Uterus (tissue), 4 donors: Measurements from ENCODE around the gene UCHL3. TPM values are rescaled to one million over a fixed set of nuclear protein-coding genes. Genes with fewer than 3 reads are reported as not detected.

Source experiments
- DNase-seq, 2 donors: peaks; one replicate each; pipeline ENCODE4 v3.0.0-alpha.2; 2019 to 2020
- H3K27ac ChIP-seq, 2 donors: fragments of 200-600 bp; sonication (generic); 1 replicate in 1 of 2; 2 replicates in 1 of 2; pipeline ENCODE4 v1.5.1; 2016 to 2018
- H3K27me3 ChIP-seq, 2 donors: fragments of 200-600 bp; sonication (generic); one replicate each; pipeline ENCODE4 v1.5.1; 2018 to 2019; ENCODE audit warnings: control low read depth in 1 of 2
- H3K36me3 ChIP-seq, 2 donors: fragments of 200-600 bp; sonication (generic); one replicate each; pipeline ENCODE4 v1.5.1; 2019; ENCODE audit warnings: control low read depth in 1 of 2
- H3K4me1 ChIP-seq, 2 donors: fragments of 200-600 bp; sonication (generic); one replicate each; pipeline ENCODE4 v1.5.1; 2018 to 2019; ENCODE audit warnings: control low read depth in 1 of 2
- H3K4me3 ChIP-seq, 2 donors: fragments of 200-600 bp; sonication (generic); 1 replicate in 1 of 2; 2 replicates in 1 of 2; pipeline ENCODE4 v1.5.1; 2018 to 2019; ENCODE audit warnings: mild to moderate bottlenecking in 1 of 2
- H3K9me3 ChIP-seq, 2 donors: fragments of 200-600 bp; sonication (generic); one replicate each; pipeline ENCODE4 v1.5.1; 2019; ENCODE audit warnings: control low read depth in 1 of 2
- CTCF ChIP-seq, 4 experiments: fragments of 200-600 bp in 2 of 4; fragments of 450-650 bp in 2 of 4; sonication (generic) in 2 of 4; IDR thresholded peaks; one replicate each; pipeline ENCODE4 v1.5.1; 2016 to 2019; ENCODE audit warnings: antibody characterized with exemption in 4 of 4, mild to moderate bottlenecking in 2 of 4, moderate library complexity in 1 of 4
- POLR2A ChIP-seq, 2 donors: fragments of 450-650 bp; IDR thresholded peaks; one replicate each; pipeline ENCODE4 v1.6.1; 2016; ENCODE audit warnings: antibody characterized with exemption in 2 of 2, mild to moderate bottlenecking in 1 of 2, moderate library complexity in 1 of 2
- intact Hi-C: fragments of 100-400 bp; cut with DNase I; formaldehyde crosslinking; loops from one replicate; pipeline ENCODE4 v1.15.1; 2023; ENCODE audit warnings: low total_unique reads
- total RNA-seq, 4 donors: library from RNA; depleted of rRNA in 3 of 4; stranded (reverse); fragments of >200 nt in 3 of 4; gene quantifications; one replicate each; pipeline versions ENCODE4 v1.1.0 to v1.2.4, GENCODE V29; 2014 to 2023
- donor health status: DM: yes; HTN: yes; CAD: no.

The UCHL3 gene
- total RNA-seq, 4 donors from 2014 or later, result 12.7 to 19.6 (median 17.7) TPM

DNA sequence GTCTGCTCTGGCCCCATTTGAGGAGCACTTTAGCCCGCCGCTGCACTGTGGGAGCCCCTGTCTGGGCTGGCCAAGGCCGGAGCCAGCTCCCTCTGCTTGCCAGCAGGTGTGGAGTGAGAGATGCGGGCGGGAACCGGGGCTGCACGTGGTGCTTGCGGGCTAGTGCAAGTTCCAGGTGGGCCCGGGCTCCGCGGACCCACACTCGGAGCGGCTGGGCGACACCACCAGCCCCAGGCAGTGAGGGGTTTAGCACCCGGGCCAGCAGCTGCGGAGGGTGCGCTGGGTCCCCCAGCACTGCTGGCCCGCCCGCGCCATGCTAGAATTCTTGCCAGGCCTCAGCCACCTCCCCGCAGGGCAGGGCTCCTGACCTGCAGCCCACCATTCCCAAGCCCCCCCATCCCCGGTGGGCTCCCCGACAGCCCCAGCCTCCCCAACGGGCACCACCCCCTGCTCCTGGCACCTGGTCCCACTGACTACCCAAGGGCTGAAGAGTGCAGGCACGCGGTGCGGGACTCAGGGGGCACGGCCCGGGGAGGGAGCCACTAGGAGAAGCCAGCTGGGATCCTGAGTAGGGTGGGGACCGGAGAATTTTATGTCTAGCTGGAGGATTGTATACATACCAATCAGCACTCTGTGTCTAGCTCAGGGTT lies 31.0 kb upstream of the UCHL3 start:
- H3K4me1 ChIP-seq, result no peaks in the 10 kb centered on the region
- no peak for TF ChIP-seq CTCF (IDR thresholded peaks at IDR 0.05)
- no peak for TF ChIP-seq POLR2A (IDR thresholded peaks at IDR 0.05)
- H3K27ac ChIP-seq, result no peak overlapping the region
- H3K9me3 ChIP-seq, result no peaks in the 10 kb centered on the region
- H3K36me3 ChIP-seq, result no peaks in the 10 kb centered on the region
- no peak for DNase-seq
- no peaks in the 10 kb centered on the region for H3K27me3 ChIP-seq
- intact Hi-C loops, result no loop called here
- H3K4me3 ChIP-seq, result no peak overlapping the region

- no peak for DNase-seq
- H3K27me3 ChIP-seq, result no peaks in the 10 kb centered on the region
- TF ChIP-seq CTCF (IDR thresholded peaks at IDR 0.05) (no peak), POLR2A (IDR thresholded peaks at IDR 0.05) (no peak)
- intact Hi-C loops, result no loop called here
- H3K4me1 ChIP-seq, result no peaks in the 10 kb centered on the region
- no peak overlapping the region for H3K27ac ChIP-seq
- H3K9me3 ChIP-seq, result no peaks in the 10 kb centered on the region
- no peaks in the 10 kb centered on the region for H3K36me3 ChIP-seq
- H3K4me3 ChIP-seq, result no peak overlapping the region
Measured at GRCh38 chr13:75521956-75522355, 27.6 kb upstream of the UCHL3 start.

DNA sequence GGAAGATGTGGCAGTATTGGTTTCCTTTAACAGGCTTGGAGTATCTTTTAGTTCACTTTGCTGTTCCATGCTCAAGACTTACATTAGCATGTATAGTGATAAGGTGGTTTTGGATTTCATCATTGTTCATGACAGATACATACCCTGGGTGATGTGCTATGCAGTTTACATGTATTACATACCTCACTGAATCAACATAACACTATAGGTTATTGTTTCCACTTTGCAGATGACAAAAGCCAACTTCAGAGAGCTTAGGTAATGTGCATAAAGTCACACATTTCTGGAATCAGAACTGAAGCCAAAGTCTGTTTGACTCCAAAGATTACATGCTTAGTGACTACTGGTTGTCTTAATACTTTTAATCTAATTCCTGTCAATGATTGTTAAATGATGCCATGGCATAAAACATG lies 19.0 kb upstream of the UCHL3 start:
- Histone ChIP-seq H3K36me3 (no peaks in the 10 kb centered on the region), H3K4me3 (no peak overlapping the region), H3K4me1 (no peaks in the 10 kb centered on the region), H3K27ac (no peak overlapping the region), H3K27me3 (no peaks in the 10 kb centered on the region), H3K9me3 (no peaks in the 10 kb centered on the region)
- intact Hi-C loops, result no loop called here
- TF ChIP-seq POLR2A (IDR thresholded peaks at IDR 0.05), result no peak
- no peak for TF ChIP-seq CTCF (IDR thresholded peaks at IDR 0.05)
- DNase-seq, result no peak

- no peak for DNase-seq
- Histone ChIP-seq H3K9me3 (no peaks in the 10 kb centered on the region), H3K4me1 (peaks cover 0 to 9% of the 10 kb centered on the region in 2 donors), H3K4me3 (no peak overlapping the region), H3K27me3 (no peaks in the 10 kb centered on the region), H3K27ac (no peak overlapping the region), H3K36me3 (no peaks in the 10 kb centered on the region)
- TF ChIP-seq POLR2A (IDR thresholded peaks at IDR 0.05), result no peak
- TF ChIP-seq CTCF (IDR thresholded peaks at IDR 0.05), result no peak
- intact Hi-C loops, result no loop called here
Measured at GRCh38 chr13:75533861-75534260, 15.7 kb upstream of the UCHL3 start.

GRCh38 chr13:75537401-75538365 lies 11.9 kb upstream of the UCHL3 start, which contains the start of gene COMMD6:
Gene COMMD6, minus strand, starts transcription at chr13:75537841. Its CDS starts 36 bp downstream, at chr13:75537805.
- intact Hi-C loops, result no loop called here
- H3K4me1 ChIP-seq, result peaks cover 0 to 9% of the 10 kb centered on the region in 2 donors

More at GRCh38 chr13:75537401-75538365, 11.9 kb upstream of the UCHL3 start, which contains the start of gene COMMD6:
- no peaks in the 10 kb centered on the region for H3K36me3 ChIP-seq
- no peaks in the 10 kb centered on the region for H3K9me3 ChIP-seq
- DNase-seq, result peak; percentile 84 to 88
- peak within 1 kb of the TSS; percentile 89 to 99 for H3K4me3 ChIP-seq
- peak within 1 kb of the TSS; percentile 72 to 84 for H3K27ac ChIP-seq
- H3K27me3 ChIP-seq, result no peaks in the 10 kb centered on the region
- TF ChIP-seq CTCF (IDR thresholded peaks at IDR 0.05) (peak; percentile 43 to 77 (median 56)), POLR2A (IDR thresholded peaks at IDR 0.05) (peak; percentile 27 to 51)
